PFSK-1 (cell line): ENCODE measurements around the gene TAS2R41.

ENCODE experiments used
- POLR2AphosphoS5 ChIP-seq: IDR thresholded peaks from 2 replicates; pipeline ENCODE4 v1.6.1; 2012; ENCODE audit warnings: low read depth, mild to moderate bottlenecking, control low read depth, low read length, moderate library complexity
- REST ChIP-seq, 2 experiments: IDR thresholded peaks; 2 replicates each; pipeline versions ENCODE4 v1.6.1 to v1.8.0; 2011 to 2012; ENCODE audit warnings: low read depth in 2 of 2, low read length in 2 of 2, control low read depth in 1 of 2, inconsistent platforms in 1 of 2, mild to moderate bottlenecking in 1 of 2, moderate library complexity in 1 of 2; ENCODE audit not compliant: insufficient read depth in 1 of 2
- SIN3A ChIP-seq: IDR thresholded peaks from 2 replicates; pipeline ENCODE4 v1.6.1; 2012; ENCODE audit warnings: mild to moderate bottlenecking, low read length, moderate library complexity, borderline replicate concordance; ENCODE audit not compliant: insufficient read depth
- TAF1 ChIP-seq: IDR thresholded peaks from 2 replicates; pipeline ENCODE4 v1.6.1; 2012; ENCODE audit warnings: low read length, control low read depth, borderline replicate concordance; ENCODE audit not compliant: insufficient read depth

GRCh38 chr7:143505838-143506237 is 28.2 kb downstream of the TAS2R41 start:
- TF ChIP-seq REST (IDR thresholded peaks at IDR 0.05; ENCODE audit: insufficient read depth in 1 of 2, low read depth in 2 of 2, low read length in 2 of 2) (no peak), POLR2AphosphoS5 (no peak), TAF1 (no peak), SIN3A (no peak)
